HG03095 (cell line): ENCODE results near the gene FES.

Experiments used
- ATAC-seq: cut with Tn5 transposase; IDR thresholded peaks from one replicate; pipeline ENCODE4 v1.9.1; 2021; ENCODE audit warnings: moderate library complexity; ENCODE audit not compliant: unreplicated experiment

Gene FES

GRCh38 chr15:90875549-90875981 is 8.7 kb upstream of the FES start:
- ATAC-seq: no peak

GRCh38 chr15:90876046-90876445 is 8.3 kb upstream of the FES start:
- ATAC-seq: no peak

GRCh38 chr15:90876512-90877170 is 7.7 kb upstream of the FES start:
- ATAC-seq: no peak

- ATAC-seq: no peak
Measured at GRCh38 chr15:90877315-90877714, 7.0 kb upstream of the FES start.

GRCh38 chr15:90877996-90878395 is 6.3 kb upstream of the FES start:
- ATAC-seq: no peak

- no peak for ATAC-seq
Measured at GRCh38 chr15:90878660-90879059, 5.6 kb upstream of the FES start.

- no peak for ATAC-seq
Measured at GRCh38 chr15:90879730-90880366, 4.5 kb upstream of the FES start.

GRCh38 chr15:90880381-90881145 is 3.7 kb upstream of the FES start:
- ATAC-seq: no peak

- no peak for ATAC-seq
Measured at GRCh38 chr15:90881181-90881977, 2.9 kb upstream of the FES start.

- no peak for ATAC-seq
Measured at GRCh38 chr15:90881978-90882721, 2.2 kb upstream of the FES start.

- ATAC-seq: no peak
Measured at GRCh38 chr15:90882781-90883525, 1.4 kb upstream of the FES start.

- no peak for ATAC-seq
Measured at GRCh38 chr15:90883526-90883975, 753 bp upstream of the FES start.

- ATAC-seq: no peak
Measured at GRCh38 chr15:90884719-90885431, 571 bp downstream of the FES start.

- ATAC-seq: no peak
Measured at GRCh38 chr15:90885432-90886290, 1.4 kb downstream of the FES start.

- ATAC-seq: no peak
Measured at GRCh38 chr15:90886291-90886614, 1.9 kb downstream of the FES start.

GRCh38 chr15:90887037-90887481 is 2.8 kb downstream of the FES start:
- ATAC-seq: no peak

- no peak for ATAC-seq
Measured at GRCh38 chr15:90889313-90889730, 5.0 kb downstream of the FES start.

GRCh38 chr15:90889736-90890456 is 5.6 kb downstream of the FES start:
- no peak for ATAC-seq
